Small intestine (tissue), 7 donors: Measurements from ENCODE around the gene VAMP4. TPM values are rescaled to one million over a fixed set of nuclear protein-coding genes. Genes with fewer than 3 reads are reported as not detected.

Experiments used
- DNase-seq, 2 donors: peaks; one replicate each; pipeline versions ENCODE4 v3.0.0 to v3.0.0-alpha.2; 2013
- FAIRE-seq: peaks from 2 replicates; lab custom pipeline; 2012; peaks lifted over from hg19 to GRCh38; lab: Jason Lieb, UNC
- H3K27ac ChIP-seq, 3 donors: one replicate each; pipeline ENCODE4 v1.5.1; 2013; ENCODE audit warnings: low read length in 2 of 3, mild to moderate bottlenecking in 2 of 3, control low read depth in 1 of 3, inconsistent platforms in 1 of 3, low read depth in 1 of 3, moderate library complexity in 1 of 3
- H3K27me3 ChIP-seq, 3 donors: one replicate each; pipeline ENCODE4 v1.6.1; 2013; ENCODE audit warnings: low read length in 3 of 3, inconsistent platforms in 1 of 3; ENCODE audit not compliant: control insufficient read depth in 3 of 3, insufficient read depth in 3 of 3
- H3K36me3 ChIP-seq, 3 donors: one replicate each; pipeline ENCODE4 v1.6.1; 2013; ENCODE audit warnings: low read length in 3 of 3, inconsistent platforms in 1 of 3, low read depth in 1 of 3, mild to moderate bottlenecking in 1 of 3, moderate library complexity in 1 of 3; ENCODE audit not compliant: control insufficient read depth in 3 of 3, insufficient read depth in 2 of 3
- H3K4me1 ChIP-seq, 3 donors: one replicate each; pipeline ENCODE4 v1.6.1; 2013; ENCODE audit warnings: low read length in 2 of 3, inconsistent platforms in 1 of 3, low read depth in 1 of 3, mild to moderate bottlenecking in 1 of 3, moderate library complexity in 1 of 3; ENCODE audit not compliant: control insufficient read depth in 3 of 3, insufficient read depth in 2 of 3
- H3K4me3 ChIP-seq, 3 donors: one replicate each; pipeline ENCODE4 v1.5.1; 2013; ENCODE audit warnings: low read length in 3 of 3, control low read depth in 1 of 3, inconsistent platforms in 1 of 3, low read depth in 1 of 3, mild to moderate bottlenecking in 1 of 3, moderate library complexity in 1 of 3
- H3K9me3 ChIP-seq, 2 donors: one replicate each; pipeline ENCODE4 v1.6.1; 2013; ENCODE audit warnings: low read depth in 1 of 2, low read length in 1 of 2; ENCODE audit not compliant: control insufficient read depth in 2 of 2, insufficient read depth in 1 of 2
- WGBS, 3 donors: extraction: QIAGEN DNeasy Blood & Tissue Kit; methylation state at CpG; one replicate each; pipeline ENCODE4 v1.1.7; 2013; 5-methylcytosine and 5-hydroxymethylcytosine counted together
- polyA plus RNA-seq, 4 donors: library from polyadenylated mRNA; stranded (reverse) in 3 of 4; unstranded in 1 of 4; fragments of 200-250 nt in 3 of 4; fragments of 120-200 nt in 1 of 4; gene quantifications; one replicate each; pipeline versions ENCODE4 v1.2.1 to v1.2.3, GENCODE V29; 2013
- donor health status: healthy with polysubstance abuse.
- donor health status: control.
- donor health status: control.
- donor health status: Bipolar disorder and iron deficiency.
- donor health status: healthy.

Gene VAMP4
- polyA plus RNA-seq, 4 donors, result 5.2 to 9.7 (median 8.1) TPM

- H3K36me3 ChIP-seq, result no peaks in the 10 kb centered on the region
- WGBS, 3 donors, result 56 to 82% (median 74%) methylated on average over 3 of the region's 3 CpGs
- H3K9me3 ChIP-seq, result no peaks in the 10 kb centered on the region
- FAIRE-seq (no peak), DNase-seq (no peak)
- H3K4me1 ChIP-seq, result no peaks in the 10 kb centered on the region
- no peaks in the 10 kb centered on the region for H3K27me3 ChIP-seq
- H3K27ac ChIP-seq, result no peak overlapping the region
- H3K4me3 ChIP-seq, result no peak overlapping the region
Observed at GRCh38 chr1:171674431-171675405, 67.1 kb downstream of the VAMP4 start.

DNA sequence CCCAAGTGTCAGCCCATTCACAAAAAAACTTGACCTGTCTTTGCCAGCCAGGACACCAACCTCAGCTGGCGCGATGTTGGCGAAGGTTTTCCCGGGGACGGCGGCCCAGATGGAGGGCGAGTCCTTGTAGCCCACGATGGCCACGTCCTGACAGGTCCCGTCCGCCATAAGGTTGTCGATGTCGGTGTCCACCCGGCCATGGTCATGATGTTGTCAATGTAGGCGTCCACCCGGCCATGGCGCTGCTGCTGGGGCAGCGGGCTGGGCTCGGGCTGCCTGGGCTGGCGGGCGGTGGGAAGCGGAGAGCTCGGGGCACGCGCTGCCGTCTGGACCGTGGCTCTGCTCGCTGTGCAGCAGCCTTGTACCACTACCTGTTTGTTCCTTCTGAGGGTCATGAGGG lies 71.1 kb downstream of the VAMP4 start:
- H3K27ac ChIP-seq, result no peak overlapping the region
- 96 to 99% (median 97%) methylated on average over 28 of the region's 28 CpGs for WGBS, 3 donors
- H3K27me3 ChIP-seq, result no peaks in the 10 kb centered on the region
- H3K9me3 ChIP-seq, result no peaks in the 10 kb centered on the region
- no peaks in the 10 kb centered on the region for H3K4me1 ChIP-seq
- H3K4me3 ChIP-seq, result no peak overlapping the region
- H3K36me3 ChIP-seq, result no peaks in the 10 kb centered on the region
- DNase-seq, result no peak
- FAIRE-seq, result no peak

DNA sequence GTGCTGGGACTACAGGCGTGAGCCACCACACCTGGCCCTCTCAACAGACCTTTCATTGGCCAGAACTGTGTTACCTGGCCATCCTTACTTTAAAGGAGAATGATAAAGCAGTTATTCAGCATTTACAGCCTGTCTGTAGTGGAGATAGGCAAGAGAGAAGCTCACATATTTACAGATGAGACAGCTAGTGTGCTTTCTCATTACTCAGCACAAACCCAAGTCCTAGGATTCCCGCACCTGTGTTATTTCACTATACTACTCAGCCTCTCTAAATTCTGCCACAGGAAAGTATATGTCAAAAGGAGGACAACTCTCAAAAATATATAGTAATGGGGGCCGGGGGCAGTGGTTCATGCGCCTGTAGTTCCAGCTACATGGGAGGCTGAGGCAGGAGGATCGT lies 73.5 kb downstream of the VAMP4 start:
- Histone ChIP-seq H3K4me3 (no peak overlapping the region), H3K36me3 (no peaks in the 10 kb centered on the region), H3K27ac (no peak overlapping the region), H3K4me1 (no peaks in the 10 kb centered on the region), H3K9me3 (no peaks in the 10 kb centered on the region), H3K27me3 (no peaks in the 10 kb centered on the region)
- WGBS, 3 donors, result 90 to 94% (median 92%) methylated on average over 5 of the region's 5 CpGs
- DNase-seq (no peak), FAIRE-seq (no peak)

- Histone ChIP-seq H3K36me3 (no peaks in the 10 kb centered on the region), H3K9me3 (no peaks in the 10 kb centered on the region), H3K4me1 (no peaks in the 10 kb centered on the region), H3K27me3 (no peaks in the 10 kb centered on the region), H3K27ac (no peak overlapping the region), H3K4me3 (no peak overlapping the region)
- no peak for FAIRE-seq
- no peak for DNase-seq
- WGBS, 3 donors, result 81 to 83% (median 82%) methylated on average over 4 of the region's 4 CpGs
Observed at GRCh38 chr1:171666114-171666769, 75.6 kb downstream of the VAMP4 start.

DNA sequence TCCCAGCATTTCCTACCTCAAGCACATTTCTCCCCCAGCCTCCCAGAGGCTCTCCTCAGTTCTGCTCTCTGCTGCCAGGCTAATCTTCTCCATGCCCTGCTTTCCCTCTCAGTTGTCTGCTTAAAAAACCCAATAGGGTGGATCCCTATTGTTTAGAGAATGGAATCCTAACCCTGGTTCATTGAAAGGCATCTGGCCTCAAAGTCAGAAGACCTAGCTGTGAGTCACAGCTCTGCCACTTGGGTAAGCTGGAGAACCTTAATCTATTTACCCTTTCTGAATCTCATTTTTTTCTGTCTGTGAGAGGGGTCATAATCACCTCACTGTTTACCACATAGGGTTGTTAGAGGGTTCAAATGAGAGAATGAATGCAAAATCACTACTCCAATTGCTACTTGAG lies 76.9 kb downstream of the VAMP4 start:
- Histone ChIP-seq H3K27me3 (no peaks in the 10 kb centered on the region), H3K36me3 (no peaks in the 10 kb centered on the region), H3K27ac (no peak overlapping the region), H3K9me3 (no peaks in the 10 kb centered on the region), H3K4me3 (no peak overlapping the region), H3K4me1 (no peaks in the 10 kb centered on the region)
- FAIRE-seq (no peak), DNase-seq (no peak)

GRCh38 chr1:171663854-171664575 lies 77.8 kb downstream of the VAMP4 start:
- no peak for FAIRE-seq
- WGBS, 3 donors, result 62 to 74% (median 67%) methylated on average over 4 of the region's 4 CpGs

DNA sequence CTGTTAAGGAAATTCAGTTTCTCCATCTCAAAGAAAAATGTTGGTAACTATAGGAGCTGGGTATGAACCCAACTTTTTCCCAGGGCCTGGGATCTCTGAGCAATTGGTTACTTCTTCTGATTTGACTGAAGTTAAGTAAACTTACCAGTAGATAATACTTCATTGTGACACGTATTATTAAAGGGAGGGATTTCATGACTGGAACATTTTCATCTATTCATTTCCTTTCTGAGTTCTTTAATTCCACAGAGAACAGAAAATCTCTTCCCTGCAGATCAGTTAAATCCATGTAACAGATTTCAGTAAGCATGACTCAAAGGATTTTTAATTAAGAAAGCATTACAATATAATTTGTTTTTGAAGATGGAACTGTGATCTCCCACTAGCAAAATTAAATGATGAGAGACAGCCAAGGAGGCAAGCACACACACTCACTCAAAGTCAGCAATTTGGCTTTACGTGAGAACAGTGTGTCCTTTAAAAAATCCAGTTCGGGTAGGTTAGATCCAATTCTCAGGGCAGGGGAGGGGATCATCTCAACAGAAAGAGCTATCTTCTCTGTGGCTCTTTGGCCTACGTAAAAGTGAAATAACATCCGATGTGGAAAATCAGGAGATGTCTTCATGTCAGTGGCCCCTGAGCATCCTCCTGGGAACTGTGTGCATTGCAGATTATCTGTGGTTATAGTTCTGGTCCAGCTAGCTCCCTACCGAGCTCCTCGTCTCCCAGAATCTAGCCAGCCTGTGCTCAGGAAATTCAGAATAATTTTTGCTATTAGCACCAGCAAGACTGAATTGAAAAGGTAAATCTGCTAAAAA lies 78.6 kb downstream of the VAMP4 start:
- Histone ChIP-seq H3K4me1 (no peaks in the 10 kb centered on the region), H3K27ac (no peak overlapping the region), H3K9me3 (no peaks in the 10 kb centered on the region), H3K27me3 (no peaks in the 10 kb centered on the region), H3K36me3 (no peaks in the 10 kb centered on the region), H3K4me3 (no peak overlapping the region)
- FAIRE-seq, result no peak
- 74 to 85% (median 84%) methylated on average over 7 of the region's 7 CpGs for WGBS, 3 donors
- no peak for DNase-seq

More at GRCh38 chr1:171663854-171664575, 77.8 kb downstream of the VAMP4 start:
- DNase-seq, result no peak
- H3K27ac ChIP-seq, result no peak overlapping the region
- H3K9me3 ChIP-seq, result no peaks in the 10 kb centered on the region
- H3K27me3 ChIP-seq, result no peaks in the 10 kb centered on the region
- no peaks in the 10 kb centered on the region for H3K4me1 ChIP-seq
- H3K36me3 ChIP-seq, result no peaks in the 10 kb centered on the region
- H3K4me3 ChIP-seq, result no peak overlapping the region
